GM18951 (cell line): ENCODE results near the gene TFR2.

Experiments
- POLR2A ChIP-seq: IDR thresholded peaks from 4 replicates; pipeline ENCODE4 v1.6.1; 2011; ENCODE audit warnings: mild to moderate bottlenecking; ENCODE audit not compliant: insufficient read length, insufficient read depth; ENCODE audit errors: extremely low read depth
- in situ Hi-C: fragments of 300-500 bp; cut with MboI; formaldehyde crosslinking; loops from one replicate; pipeline ENCODE4 v1.12.0; 2022; ENCODE audit warnings: low sequenced_read_pairs, mixed read lengths, inconsistent platforms; ENCODE audit not compliant: unreplicated experiment

Gene TFR2

DNA sequence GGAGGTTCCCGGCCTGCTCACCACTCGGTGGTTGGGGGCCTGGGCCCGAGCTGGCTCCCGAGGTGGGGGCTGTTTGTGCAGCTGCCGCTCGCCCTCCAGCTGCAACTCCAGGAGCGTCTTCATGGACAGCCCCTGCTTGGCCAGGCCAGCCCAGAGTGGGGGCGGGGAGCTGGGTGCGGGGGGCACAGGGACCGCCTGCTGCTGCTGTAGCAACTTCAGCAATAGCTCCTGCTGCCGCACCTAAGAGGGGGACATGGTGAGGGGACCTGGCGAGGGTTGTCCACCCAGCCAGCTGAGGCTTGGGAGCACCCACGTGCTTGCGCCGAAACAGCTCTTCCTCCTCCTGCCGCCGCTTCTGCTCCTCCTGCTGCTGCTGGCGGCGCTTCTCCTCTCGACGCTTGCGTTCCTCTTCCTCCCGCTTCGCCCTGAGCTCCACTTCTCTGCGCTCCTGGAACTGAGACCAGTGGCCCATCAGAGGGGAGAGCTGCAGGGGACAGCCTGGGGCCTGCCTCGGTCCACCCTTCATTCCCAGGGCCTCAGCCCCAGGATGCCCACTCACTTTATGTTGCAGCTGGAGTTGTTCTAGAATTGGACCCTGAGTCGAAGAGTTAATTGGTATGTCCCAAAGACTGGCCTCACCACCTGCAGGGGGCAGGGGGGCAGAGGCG lies 41.8 kb upstream of the TFR2 start:
- in situ Hi-C loops: no loop called here
- no peak for TF ChIP-seq POLR2A

DNA sequence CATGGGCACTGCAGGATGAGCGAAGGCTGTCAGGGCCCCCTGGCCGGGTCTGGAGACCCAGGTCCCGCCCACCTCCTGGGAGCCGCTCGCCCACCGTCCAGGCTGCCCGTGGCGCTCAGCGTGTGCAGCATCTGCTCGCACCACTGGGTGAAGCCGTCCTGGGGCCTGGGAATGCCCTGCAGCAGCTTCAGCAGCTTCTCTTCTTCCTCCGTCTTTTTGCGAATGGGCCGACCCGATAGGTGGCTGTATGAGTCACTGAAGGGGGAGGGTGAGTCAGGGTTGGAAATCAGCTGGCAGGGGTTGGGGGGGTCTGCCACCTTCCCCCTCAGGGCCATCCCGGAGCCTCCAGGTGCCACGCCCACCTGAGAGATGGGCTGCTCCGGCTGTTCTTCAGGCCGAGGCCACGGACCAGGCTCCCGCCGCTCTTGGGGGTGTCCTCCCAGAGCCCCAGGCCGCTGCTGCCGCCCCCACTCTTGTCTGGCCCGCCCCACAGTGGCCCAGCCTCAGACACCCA lies 40.9 kb upstream of the TFR2 start:
- TF ChIP-seq POLR2A: no peak
- in situ Hi-C loops: no loop called here

DNA sequence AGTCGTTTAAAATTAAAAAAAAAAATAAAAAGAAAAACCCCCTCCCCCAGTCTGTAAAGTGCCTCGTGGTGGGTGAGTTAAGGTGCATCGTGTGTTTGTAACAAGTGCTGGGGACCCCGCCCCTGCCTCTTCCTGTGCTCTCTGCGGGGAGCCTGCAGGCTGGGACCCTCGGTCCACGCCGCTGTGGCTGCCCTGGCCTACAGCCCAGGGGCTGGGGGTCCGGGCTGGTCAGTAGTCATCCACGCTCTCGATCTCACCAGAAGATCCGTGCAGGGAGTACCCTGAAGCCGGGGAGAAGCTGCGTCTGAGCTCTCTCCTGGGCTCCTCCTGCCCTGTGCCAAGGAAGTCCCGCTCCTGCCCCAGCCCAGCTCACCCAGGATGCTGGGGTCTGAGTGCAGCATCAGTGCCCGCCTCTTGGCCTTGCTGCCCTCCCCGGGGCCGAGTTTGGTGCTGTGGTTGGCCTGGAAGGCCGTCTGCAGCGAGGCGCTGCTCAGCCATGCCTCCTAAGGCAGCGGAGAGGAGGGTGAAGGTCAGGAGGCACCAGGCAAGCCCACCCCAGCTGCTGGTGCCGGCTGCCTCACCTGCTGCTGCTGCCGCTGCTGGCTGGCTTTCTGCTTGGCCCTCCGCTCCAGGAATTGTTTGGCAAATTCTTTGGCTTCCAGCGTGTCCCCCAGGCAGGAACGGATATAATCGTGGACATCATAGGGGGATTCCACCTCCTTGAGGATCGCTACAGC lies 40.3 kb upstream of the TFR2 start:
- TF ChIP-seq POLR2A: no peak
- in situ Hi-C loops: no loop called here

DNA sequence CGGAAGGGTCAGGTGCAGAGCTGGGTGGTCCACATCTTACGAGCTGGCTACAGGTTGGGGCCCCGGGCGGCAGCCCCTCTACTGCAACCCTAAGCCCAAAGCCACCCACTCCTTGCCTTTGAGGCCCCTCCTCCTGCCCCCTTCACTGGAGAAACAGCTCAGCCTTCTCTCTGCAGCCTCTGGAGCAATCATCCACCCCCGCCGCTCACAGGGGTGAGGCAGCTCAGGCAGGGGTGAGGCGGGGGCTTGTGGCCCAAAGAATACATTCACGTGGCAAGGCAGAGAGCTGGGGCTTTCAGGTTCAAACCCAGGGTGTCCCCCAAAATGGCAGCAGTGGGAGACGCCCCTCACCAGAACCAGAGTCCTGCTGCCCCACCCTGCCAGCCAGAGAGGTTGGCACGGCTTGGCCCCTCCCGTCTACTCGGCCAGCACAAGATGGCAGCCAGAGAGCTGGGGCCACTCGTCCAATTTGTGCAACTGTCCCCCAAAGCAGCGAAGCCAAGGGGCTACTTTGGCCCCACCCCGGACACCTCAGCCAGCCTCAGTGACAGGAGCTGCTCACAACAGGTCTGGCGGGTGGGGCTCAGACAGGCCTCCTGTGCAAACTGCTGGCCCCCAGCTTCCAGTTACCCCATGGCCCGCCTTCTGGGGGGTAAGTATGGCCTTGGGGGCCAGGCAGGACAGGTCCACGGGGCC lies 39.4 kb upstream of the TFR2 start:
- no peak for TF ChIP-seq POLR2A
- in situ Hi-C loops: no loop called here

DNA sequence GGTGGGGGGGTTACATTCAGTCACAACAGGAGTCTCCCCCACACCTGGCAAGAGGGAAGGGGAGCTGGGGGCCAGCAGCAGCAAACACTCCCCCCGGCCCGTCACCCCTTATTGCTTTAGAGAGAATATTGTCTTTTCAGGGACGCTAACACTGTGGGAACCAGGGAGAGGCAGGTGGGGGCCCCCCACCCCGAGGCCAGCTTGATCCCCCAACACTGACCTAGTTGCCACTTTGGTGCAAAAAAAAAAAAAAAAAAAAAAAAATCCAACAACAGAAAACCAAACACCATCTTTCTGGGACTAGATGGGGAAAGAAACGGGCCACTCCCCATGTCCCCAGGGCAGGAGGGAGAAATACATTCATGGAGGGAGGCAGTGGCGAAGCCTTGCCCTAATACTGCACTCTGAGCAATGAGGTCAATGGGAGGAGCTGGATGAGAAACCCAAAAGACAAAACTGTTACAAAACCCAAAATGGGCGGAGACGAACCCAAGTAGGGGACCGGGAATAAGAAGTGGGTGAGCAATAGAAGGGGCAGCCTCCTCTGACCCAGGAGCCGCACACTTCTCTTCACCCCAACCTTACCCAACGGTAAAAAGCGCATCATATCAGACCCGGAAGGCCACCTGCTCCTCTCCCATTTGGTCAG lies 38.7 kb upstream of the TFR2 start:
- in situ Hi-C loops: no loop called here
- no peak for TF ChIP-seq POLR2A

DNA sequence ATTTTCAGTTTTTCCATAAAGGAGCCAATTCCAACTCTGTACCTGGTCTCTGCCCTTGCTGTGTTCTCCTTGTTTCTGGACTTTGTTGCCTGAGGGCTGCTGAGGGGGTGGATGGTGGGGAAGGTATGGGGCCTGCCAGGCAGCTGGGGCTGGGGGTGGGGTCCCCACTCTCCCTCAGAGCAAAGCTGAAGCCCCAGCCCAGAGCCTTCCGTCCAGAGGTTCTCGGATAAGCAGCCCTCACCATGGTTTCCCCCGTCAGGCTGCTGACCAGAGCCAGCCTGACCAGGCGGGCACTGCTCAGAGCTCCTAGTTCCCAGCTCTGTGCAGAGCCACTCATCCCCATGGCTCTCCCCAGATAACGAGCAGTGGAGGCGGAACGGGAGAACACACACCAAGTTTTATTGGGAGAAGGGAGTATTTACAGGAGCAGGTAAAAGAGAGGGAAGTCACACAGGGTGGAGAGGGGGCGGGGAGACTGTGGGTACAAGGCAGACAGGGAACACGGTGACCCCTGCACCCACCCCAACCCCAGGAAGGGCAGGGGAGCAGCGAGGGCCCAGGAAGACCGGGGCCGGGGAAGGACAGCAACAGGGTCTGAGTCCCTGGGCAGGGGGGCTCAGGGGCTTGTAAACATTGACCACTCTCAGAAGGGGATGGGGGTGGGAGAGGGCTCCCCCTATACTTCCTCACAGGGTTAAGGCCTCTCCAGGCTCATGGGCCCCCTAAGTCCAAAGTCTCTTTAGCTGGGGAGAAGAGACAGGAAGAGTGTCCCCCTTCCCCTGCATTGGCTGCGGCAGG lies 38.0 kb upstream of the TFR2 start:
- no peak for TF ChIP-seq POLR2A
- in situ Hi-C loops: no loop called here

DNA sequence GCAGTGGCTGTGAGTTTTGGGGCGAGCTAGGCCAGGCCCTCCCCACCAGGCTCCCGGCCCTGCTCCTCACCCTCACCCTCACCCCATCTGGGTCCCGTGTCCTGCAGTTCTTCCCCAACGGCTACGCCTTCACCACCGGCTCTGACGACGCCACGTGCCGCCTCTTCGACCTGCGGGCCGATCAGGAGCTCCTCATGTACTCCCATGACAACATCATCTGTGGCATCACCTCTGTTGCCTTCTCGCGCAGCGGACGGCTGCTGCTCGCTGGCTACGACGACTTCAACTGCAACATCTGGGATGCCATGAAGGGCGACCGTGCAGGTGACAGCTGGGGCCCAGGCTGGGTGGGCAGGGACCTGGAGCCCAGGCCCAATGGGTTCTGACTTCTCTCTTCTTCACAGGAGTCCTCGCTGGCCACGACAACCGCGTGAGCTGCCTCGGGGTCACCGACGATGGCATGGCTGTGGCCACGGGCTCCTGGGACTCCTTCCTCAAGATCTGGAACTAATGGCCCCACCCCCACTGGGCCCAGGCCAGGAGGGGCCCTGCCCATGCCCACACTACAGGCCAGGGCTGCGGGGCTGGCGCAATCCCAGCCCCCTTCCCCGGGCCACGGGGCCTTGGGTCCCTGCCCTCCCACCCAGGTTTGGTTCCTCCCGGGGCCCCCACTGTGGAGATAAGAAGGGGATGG lies 37.1 kb upstream of the TFR2 start:
- TF ChIP-seq POLR2A: no peak
- in situ Hi-C loops: no loop called here

DNA sequence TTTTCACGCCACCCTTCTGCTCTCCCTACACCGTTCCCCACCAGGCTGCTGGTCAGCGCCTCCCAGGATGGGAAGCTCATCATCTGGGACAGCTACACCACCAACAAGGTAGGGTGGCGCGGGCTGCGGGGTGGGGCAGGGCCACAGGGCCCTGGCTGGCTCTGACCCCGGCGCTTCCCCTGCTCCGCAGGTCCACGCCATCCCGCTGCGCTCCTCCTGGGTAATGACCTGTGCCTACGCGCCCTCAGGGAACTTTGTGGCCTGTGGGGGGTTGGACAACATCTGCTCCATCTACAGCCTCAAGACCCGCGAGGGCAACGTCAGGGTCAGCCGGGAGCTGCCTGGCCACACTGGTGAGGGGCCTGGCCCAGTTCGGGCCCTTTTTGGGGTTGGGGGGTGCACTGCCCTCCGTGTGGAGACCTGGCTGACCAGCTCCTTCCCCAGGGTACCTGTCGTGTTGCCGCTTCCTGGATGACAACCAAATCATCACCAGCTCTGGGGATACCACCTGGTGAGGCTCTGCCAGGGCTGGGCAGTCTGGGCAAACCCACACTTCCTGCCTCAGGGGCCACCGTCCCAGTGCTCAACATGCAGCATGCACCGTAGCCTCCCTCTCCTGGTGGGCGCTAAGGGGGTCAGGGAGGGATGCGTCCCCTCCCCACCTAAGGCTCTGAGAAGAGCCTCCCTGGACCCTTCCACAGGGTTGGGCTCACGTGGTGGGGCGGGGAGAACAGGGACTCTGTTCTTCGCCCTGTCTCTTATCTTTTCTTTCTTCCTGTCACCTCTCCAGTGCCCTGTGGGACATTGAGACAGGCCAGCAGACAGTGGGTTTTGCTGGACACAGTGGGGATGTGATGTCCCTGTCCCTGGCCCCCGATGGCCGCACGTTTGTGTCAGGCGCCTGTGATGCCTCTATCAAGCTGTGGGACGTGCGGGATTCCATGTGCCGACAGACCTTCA lies 36.2 kb upstream of the TFR2 start:
- in situ Hi-C loops: no loop called here
- TF ChIP-seq POLR2A: no peak

DNA sequence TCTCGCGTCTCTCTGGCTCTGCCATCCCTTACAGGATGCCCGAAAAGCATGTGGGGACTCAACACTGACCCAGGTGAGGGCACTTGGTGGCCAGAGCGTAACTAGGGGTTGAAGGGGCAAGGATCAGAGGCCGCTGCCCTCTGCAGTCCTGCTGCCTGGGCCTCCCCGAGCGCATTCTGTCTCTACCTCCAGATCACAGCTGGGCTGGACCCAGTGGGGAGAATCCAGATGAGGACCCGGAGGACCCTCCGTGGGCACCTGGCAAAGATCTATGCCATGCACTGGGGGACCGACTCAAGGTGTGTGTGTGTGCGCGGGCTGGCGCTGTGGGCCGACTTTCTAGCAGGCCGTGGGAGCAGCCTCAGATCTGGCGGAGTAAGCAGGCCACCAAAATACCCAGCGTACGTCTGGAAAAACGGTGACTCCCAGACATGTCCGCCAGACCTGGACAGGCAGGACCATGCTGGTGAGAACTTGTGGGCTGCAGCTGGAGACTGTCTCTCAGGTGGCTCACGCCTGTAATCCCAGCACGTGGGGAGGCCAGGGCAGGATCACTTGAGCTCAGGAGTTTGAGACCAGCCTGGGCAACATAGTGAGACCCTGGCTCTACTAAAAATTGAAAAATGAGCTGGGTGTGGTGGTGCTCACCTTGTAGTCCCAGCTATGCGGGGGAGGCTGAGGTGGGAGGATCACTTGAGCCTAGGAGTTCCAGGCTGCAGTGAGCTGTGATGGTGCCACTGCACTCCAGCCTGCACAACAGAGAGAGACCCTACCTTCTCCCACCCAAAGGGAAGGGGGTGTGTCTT lies 35.4 kb upstream of the TFR2 start:
- in situ Hi-C loops: no loop called here
- TF ChIP-seq POLR2A: no peak

DNA sequence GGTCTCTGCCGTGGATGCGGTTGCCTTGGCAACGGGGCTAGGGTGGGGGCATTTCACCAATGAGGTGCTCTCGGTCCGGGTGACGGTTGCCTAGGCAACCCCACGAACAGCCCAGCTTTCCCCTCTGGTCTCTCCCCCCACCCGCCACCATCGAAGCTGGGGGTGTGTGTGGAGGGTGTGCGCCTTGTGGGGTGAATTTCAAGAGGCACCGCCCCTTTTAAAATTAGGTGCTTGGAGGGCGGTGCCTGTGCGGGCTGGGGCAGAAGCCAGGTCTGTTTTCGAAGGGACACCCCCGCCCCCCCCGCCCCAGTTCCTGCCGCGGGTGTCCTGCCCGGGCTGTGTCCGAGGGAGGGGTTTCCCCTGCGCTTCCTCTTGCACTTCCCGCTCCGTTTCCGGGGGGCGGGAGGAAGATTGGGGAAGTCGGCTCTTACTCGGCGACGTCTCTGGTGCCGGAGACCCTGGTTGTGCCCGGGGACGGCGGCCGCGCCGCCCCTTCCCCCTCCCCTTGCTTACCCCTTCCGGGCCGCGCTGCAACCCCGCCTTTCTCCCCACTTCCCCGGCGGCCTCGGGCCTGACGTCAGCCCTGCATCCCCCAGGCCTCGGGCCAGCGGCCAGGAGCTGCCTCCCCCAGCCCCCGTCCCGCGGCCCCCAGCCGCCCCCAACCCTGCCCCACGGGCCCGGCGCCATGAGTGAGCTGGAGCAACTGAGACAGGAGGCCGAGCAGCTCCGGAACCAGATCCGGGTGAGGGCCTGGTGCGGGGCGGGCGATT lies 34.4 kb upstream of the TFR2 start:
- peak; percentile 32 for TF ChIP-seq POLR2A
- in situ Hi-C loops: no loop called here
